GM21515 (cell line): ENCODE data around the gene TCEAL5.
"Not testable (repeated sequence)": the region's sequence is repeated elsewhere in the genome, so short reads cannot be mapped to it uniquely, and the experiment has no call there.

Source experiments
- ATAC-seq: cut with Tn5 transposase; IDR thresholded peaks from one replicate; pipeline ENCODE4 v1.9.1; 2021; ENCODE audit not compliant: unreplicated experiment

TCEAL5 gene, protein sequence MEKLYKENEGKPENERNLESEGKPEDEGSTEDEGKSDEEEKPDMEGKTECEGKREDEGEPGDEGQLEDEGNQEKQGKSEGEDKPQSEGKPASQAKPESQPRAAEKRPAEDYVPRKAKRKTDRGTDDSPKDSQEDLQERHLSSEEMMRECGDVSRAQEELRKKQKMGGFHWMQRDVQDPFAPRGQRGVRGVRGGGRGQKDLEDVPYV

DNA sequence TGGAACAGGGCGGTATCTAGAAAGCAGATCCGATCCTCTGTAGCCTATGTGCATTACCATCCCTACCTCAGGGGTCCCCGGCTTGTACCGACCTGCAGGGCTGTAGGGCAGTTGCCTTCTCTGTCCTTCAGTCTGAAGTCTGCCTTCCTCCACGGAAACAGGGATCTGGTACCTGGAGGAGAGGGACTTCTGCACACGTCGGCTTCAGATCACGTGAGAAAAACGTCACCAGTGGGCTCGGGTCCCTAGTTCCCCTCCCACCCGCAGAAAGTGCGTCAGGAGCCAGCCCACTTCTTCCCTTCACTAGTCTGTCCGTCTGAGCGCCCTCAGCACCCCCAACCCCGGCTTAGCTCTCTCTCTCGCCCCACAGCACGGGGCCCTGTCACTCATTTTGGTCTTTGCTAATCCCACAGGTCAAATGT is at the start of gene TCEAL5:
Gene TCEAL5 (minus strand): TSS at position 170 of the 422 bp plus-strand sequence. CDS start 2,187 bp downstream, outside the sequence.
- no peak for ATAC-seq

DNA sequence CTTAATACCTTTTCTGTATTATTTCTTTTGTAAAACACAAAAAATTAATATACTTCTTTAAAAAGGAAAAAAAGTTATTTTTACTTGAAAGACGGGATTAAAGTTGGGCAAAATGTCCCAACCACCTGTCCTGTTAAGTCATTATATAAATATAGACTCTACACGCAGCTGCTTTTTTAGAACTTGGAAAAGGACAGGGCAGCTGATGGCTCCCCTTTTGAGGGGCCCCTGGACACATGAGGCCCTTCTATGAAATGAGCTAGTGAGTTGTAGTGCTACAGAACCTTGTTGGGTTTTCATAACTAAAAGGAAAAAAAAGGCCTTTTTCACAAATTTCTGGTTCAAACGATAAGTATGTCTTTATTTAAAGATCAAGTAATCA is 34.8 kb upstream of the TCEAL5 start:
- no peak for ATAC-seq

DNA sequence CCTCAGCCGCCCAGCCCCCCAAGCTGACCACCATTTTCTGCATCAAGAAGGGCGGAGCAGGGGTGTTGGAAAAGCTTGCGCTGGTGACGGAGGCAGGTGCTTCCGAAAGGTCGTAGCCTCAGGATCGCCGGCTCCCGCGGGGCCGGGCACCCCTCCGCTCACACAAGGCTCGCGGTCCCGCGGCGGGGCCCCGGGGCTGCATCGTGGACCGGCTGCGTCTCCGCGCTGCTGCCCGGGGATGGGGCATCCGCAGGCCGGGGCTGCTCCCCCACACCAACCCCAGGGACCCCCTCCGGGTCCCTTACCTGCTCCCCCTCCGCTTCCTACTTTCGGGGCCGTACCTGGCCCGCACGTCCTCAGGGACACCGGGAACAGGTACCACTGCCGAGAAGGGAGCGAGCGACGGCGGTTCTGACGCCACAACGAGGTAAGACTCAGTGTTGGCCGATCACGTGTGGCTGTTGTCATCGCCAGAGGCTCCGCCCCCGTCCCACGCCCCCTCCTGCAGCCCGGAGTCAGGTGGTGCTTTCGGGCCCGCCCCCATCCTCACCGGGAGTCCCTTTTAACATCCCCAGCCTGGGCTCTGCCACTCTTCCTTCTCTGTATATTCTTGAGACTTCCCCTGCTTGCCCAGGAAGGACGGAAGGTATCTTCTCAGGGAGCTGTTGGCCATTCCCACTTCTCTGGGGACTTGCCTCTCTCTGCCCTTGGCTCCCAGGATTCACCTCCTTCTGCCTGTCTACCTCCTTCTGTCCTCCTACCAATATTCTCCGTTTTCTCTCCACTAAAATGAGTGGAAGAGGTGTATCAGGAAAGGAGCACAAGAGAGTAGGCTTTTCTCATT is 34.2 kb upstream of the TCEAL5 start, which contains the start of gene BEX2:
Gene BEX2 (minus strand): TSS at position 436 of the 844 bp plus-strand sequence. CDS start 1,014 bp downstream, outside the sequence.
- ATAC-seq = peak; percentile 99

DNA sequence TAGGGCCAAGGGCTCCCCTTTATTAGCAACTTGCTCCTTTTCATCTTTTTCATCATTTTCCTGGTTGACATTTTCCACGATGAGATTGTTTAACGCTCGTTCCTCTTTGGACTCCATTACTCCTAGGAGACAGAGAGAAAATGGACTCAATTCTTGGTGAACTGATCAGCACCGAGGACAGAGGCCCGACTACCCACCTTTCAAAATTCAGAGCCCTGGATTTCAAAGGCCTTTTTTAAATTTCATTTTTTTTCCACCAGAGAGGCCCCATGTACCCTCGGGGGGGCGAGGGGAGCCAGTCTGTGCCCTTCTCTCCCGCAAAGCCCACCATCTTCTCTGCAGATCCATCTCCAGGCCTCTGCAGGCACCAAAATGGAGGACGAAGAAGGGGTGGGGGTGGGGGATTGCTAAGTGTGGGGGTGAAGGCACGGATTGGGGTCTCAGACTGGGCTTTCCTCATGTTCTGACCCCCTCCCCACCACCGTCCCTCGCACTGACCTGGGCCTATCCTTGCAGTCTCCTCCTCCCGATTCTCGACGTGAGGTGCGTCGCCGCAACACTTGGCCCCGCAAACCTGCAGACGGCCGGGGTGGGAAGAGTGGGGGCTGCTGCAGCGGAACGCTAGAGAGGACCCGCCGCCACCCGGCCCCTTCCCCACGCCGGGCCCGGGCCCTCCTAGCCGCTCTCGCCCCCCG is 33.5 kb upstream of the TCEAL5 start:
- ATAC-seq = no peak

DNA sequence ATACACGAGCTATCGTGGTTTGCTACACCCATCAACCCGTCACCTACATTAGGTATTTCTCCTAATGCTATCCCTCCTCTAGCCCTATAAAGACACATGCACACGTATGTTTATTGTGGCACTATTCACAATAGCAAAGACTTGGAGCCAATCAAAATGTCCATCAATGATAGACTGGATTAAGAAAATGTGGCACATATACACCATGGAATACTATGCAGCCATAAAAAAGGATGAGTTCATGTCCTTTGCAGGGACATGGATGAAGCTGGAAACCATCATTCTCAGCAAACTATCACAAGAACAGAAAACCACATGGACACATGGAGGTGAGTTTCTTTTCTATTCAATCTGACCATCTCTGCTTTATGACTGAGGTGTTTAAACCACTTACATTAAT is 29.1 kb upstream of the TCEAL5 start:
- ATAC-seq = not testable (repeated sequence)

DNA sequence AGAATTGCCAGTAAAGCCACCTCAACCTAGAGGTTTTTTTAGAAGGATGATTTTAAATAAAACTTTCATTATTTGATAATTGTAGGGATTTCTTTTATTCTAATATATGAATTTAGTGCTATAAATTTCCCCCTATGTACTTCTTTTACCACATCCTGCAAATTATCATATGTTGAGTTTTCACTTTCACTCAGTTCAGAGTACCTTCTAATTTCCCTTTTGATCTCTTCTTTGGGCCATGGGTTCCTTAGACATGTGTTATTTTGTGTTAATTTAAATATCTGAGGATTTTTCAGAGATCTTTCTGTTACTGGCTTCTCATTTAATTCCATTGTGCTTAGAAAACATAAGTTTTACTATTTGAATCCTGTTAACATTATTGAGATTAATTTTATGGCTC is 28.2 kb upstream of the TCEAL5 start:
- no peak for ATAC-seq

DNA sequence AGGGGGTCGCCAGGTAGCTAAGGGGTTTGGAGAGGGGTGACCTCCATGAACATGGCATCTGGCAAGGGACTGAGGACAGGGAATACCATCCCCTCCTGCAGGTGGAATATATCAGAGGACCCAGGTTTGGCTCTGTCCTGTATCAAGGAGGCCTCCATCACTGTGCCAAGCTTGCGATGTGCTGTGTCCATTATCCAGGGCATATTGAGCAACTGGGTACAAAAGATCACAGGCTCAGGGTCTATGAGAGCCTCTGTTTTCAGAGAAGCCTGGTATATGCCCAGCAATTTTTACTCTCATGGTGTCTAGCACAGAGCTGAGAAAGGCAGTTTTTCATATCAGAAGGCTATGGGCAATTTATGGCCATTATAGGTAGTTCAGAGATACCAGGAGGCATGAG is 16.6 kb upstream of the TCEAL5 start:
- ATAC-seq = no peak

DNA sequence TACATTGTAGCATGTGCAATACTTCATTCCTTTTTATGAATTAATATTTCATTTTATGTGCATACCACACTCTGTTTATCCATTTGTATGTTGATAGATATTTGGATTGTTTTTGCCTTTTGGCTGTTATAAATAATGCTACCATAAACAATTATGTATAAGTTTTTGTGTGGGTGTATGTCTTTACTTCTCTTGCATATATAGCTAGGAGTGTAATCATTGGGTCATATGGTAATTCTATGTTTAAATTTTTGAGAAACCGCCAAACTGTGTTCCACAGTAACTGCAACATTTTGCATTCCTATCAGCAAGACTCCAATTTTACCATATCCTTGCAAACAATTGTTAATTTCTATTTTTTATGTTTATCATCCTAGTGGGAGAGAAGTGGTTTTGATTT is 3.1 kb upstream of the TCEAL5 start:
- no peak for ATAC-seq

DNA sequence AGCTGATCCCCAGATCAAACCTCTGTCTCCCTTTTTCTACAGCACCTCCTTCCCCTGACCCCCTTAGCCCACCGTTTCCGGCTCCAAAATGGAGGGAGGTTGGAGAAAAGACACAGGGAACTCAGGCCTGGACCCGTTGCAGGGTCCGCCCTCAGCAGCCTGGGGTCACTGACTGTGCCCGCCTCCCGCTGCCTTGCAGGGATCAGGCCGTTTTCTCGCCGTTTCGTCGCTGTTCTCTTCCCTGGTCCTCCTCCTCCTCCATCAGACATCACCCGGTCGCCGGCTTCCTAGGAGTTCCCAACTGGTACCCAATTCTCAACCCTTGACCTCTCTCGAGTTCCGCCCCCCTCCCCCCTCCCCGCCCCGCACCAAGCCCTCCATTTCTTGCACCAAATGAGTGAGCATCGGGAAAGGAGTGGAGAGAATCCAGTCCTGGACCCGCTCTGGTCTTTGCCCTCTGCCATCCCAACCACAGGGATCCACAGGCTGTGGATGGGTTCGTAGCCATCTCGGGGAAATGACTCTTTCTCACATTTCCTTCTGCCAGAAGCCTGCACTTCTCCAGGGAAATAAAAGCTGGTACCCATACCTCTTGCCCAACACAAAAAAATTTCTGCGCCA is 493 bp downstream of the TCEAL5 start:
- no peak for ATAC-seq

DNA sequence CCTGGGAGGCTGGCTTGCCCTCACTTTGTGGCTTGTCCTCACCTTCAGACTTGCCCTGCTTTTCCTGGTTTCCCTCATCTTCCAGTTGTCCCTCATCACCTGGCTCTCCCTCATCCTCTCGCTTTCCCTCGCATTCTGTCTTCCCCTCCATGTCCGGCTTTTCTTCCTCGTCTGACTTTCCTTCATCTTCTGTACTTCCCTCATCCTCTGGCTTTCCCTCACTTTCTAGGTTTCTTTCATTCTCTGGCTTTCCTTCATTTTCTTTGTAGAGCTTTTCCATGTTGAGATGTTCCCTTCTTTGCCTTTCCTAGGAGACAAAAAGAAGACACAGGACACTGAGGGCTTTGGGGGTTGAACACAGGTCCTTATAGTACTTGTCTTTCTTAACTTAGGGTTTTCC is 2.3 kb downstream of the TCEAL5 start:
- no peak for ATAC-seq

DNA sequence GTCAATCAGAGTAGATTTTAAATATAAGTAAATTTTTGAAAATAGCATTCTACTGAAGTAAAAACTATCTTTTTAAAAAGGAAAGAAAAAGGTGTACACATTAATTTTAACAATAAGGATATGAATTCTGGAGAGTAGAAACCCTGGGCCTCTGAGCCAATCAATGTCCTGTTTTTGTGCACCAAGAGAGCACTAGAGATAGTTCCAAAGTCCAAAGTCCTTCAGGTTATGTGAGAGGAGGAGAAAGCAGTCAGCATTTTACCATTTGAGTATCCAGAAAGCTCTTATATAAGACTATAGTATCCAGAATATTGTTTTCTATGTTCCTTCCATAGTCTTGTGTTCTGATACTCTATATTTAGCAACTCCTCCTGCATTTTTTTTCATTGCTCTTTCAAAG is 18.3 kb downstream of the TCEAL5 start:
- no peak for ATAC-seq

DNA sequence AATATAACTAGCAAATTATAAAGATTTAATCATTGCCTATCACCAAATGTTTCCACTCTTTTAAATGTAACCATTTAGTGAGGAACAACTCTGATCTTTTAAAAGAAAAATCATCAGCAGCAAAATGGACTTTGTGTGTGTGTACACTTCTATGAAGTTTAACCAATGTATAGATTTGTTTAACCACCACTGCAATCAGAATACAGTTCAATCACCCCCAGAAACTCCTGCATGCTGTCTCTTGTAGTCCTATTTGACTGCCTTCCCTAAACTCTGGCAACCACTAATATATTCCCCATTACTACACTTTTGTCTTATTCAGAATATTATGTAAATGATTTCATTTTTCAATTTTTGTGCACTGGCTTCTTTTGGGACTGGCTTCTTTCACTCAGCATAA is 19.9 kb downstream of the TCEAL5 start:
- no peak for ATAC-seq

DNA sequence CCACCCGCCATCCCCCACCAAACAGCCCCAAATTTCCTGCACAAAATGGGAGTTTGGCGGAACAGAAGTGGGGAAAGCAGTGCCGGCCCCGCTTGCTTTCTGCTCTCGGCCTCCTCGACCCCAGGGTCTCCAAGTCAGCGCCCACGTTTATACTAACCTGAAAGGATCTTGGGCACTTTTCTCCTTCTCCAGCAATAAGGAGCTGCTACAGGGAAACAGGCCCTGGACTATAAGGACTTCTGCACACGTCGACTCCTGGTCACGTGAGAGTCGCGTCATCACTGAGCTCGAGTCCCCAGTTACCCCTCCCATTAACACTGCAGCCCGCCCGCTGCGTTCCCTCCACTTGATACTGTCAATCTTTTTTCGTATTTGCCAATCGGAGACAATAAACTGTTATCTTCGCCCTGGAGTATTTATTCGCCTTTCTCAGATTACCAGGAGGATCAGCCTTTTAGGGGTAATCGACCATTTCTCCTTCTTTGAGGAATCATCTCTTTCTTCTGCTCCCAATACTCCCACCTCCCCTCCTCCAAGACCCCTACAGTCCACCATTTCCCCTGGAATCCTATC is 21.5 kb downstream of the TCEAL5 start, which contains the start of gene TCEAL8:
Gene TCEAL8 (minus strand): TSS at position 235 of the 573 bp plus-strand sequence. CDS start 1,176 bp downstream, outside the sequence.
- peak; percentile 98 for ATAC-seq

DNA sequence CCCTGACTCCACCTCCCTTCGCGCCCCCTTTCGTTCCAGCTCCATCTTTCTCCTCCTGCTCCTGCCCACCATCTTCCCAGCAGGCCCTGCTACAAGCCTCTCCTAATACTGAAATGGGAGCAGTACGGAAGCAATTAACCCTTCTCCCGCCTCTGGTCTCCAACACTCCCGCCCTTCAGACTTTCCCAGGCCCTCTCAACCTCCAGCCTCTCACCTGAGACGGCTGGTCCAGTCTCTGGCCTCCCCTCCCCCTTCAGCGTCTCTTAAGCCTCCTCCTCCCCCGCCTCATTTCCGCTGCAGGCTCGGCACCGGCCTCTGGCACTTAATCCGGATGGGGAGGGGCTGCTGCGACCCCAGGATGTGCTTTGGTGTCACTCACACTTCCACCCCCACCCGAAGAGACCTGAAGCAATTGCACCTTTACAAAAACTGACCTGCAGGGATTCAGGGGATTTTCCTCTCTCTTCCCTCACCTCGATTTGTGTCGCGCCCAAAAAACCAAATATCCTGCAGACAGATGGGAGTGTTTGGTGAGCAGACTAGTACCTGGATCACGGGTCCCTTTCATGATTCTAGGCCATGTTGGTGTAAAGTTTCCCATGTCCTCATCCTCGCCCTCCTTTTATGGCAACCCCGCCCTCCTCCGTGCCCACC is 22.3 kb downstream of the TCEAL5 start:
- peak; percentile 60 for ATAC-seq

DNA sequence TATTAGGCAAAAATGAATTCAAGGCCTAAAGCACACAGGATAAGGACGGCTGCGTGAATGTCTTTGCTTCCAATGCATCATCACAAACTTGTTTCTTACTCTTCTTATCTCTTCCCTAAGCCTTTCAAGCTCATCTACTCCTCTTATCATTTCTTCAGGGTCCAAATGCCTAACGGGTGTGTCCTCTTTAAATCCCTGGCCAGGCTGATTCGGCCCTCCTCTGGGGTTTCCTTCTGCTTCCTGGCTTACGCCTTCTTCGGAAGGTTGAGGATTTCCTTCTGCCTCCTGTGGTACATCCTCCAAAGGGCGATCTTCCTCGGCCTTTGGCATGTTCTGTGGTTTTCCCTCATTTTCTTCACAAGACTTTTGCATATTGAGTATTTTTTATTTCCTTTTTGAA is 22.9 kb downstream of the TCEAL5 start:
- no peak for ATAC-seq

DNA sequence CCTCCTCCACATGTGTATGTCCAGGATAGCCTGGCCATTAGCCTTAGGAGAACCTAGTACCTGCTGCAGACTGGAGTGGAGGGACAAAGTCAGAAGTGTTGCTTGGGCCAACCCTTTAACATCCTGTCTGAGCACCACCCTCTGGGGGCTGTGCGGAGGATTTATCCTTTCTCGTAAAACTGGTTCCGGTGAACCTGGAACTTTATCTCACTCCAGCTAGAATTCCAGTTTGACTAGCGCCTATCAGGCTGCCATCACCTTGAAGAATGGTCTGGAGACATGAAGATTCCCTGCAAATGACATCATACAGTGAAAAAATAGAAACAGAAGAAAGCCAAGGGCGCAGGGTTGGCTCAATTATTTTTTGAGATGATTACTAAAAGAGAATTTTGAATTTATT is 25.6 kb downstream of the TCEAL5 start:
- no peak for ATAC-seq

DNA sequence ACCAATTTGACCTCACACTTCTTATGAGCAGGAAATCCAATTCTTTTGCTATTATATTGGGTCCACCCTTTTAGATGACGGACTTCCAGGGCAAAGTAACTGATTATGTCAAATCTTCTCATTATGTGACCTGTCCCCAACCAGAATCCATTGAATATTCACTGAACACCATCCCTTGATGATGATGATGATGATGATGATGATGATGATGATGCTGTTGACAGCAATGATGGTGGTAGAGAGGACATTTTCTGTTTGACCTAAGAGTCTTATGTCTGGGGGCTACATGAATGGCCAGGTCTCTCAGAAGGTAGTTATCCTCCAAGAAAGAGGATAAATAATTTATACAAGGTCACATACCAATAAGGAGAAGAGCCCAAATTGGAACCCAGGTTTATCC is 26.7 kb downstream of the TCEAL5 start:
- ATAC-seq = no peak

DNA sequence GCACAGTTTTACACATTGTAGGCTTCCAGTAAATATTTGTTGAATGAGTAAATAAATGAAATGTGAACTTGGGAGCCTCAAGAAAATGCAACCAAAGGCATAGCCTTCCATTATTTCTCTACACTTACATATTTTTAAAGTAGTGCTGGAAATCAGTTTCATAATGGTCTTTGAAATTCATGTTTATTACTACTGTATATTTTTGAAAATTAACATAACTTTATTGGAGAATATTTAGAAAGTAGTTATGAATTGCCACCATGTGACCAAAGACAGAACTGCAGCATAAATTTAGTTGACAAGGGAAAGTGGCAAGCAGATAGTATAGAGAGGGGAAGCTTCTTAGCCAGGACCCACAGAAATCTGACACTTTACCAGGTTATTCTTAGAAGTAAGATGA is 28.0 kb downstream of the TCEAL5 start:
- peak; percentile 68 for ATAC-seq

DNA sequence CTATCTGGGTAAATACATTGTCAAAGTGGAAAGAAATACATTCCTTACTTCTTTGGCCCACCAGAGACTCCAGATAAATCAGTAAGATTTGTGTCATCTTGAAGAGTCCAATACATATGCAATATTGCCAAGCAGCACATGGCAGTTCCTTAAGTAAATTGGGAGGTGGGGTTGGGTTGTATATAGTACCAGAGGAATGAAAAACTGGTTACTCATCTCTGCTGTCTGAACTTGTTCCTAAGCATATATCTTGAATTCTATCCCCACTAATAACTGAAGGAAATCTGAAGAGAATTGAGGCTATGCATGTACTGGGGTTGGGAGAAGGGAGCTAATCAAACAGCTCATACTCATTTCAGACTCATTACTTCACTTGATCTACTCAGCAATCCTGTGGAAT is 36.4 kb downstream of the TCEAL5 start:
- ATAC-seq = no peak

DNA sequence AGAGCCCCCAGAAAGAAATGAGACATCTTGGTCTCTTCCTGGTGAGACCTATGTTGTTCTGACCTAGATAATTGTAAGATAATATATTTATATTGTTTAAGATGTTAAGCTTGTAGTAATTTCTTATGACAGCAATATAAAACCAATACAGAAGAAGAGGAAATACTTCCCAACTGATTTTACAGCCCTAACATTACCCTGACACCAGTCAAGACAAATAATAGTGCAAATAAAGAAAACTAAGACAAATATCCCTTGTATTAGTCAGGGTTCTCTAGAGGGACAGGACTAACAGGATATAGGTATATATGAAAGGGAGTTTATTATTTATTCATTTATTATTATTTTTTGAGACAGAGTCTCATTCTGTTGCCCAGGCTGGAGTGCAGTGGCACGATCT is 40.3 kb downstream of the TCEAL5 start:
- ATAC-seq = no peak
